Measurements from ENCODE around the gene DMD. TPM values are rescaled to one million over a fixed set of nuclear protein-coding genes. Genes with fewer than 3 reads are reported as not detected.

Gene DMD
- total RNA-seq, 6 experiments from 2014 or later, result 4.9 to 6.0 (median 5.5) TPM

DNA sequence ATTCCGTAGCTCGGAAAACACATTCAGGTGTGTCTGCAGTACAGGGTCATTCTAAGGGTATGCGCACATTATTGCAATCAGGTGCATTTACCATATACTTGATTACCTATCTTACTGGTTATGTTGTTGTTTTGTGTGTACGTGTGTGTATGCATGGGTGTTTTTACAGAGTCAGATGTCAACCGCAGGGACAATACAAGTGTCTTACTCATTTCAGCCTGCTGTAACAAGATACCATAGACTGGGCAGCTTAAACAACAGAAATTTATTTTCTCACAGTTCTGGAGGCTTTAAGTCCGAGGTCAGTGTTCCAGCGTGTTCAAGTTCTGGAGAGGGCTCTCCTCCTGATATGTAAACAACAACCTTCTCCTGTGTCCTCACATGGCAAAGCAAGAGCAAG is 316.7 kb downstream of the DMD start:
- Mint-ChIP-seq H3K27ac (no peak overlapping the region), H3K27me3 (ENCODE audit: insufficient read depth) (no peaks in the 10 kb centered on the region; the same call in 1 of the 2 replicates), H3K4me3 (no peak overlapping the region), H3K9me3 (peaks cover 3% of the 10 kb centered on the region), H3K36me3 (ENCODE audit: low read depth) (no peaks in the 10 kb centered on the region), H3K4me1 (ENCODE audit: low read depth) (no peaks in the 10 kb centered on the region)
- no peak for TF ChIP-seq CTCF (IDR thresholded peaks at IDR 0.05)
- no peak for DNase-seq

- H3K27ac Mint-ChIP-seq, result no peak overlapping the region
- TF ChIP-seq CTCF (IDR thresholded peaks at IDR 0.05), result no peak
- H3K9me3 Mint-ChIP-seq, result peaks cover 3% of the 10 kb centered on the region
- H3K4me1 Mint-ChIP-seq (ENCODE audit: low read depth), result no peaks in the 10 kb centered on the region
- no peaks in the 10 kb centered on the region; the same call in 1 of the 2 replicates for H3K27me3 Mint-ChIP-seq (ENCODE audit: insufficient read depth)
- H3K36me3 Mint-ChIP-seq (ENCODE audit: low read depth), result no peaks in the 10 kb centered on the region
- no peak overlapping the region for H3K4me3 Mint-ChIP-seq
- DNase-seq, result no peak
These were observed 317.6 kb downstream of the DMD start for GRCh38 chrX:32893751-32894150.

DNA sequence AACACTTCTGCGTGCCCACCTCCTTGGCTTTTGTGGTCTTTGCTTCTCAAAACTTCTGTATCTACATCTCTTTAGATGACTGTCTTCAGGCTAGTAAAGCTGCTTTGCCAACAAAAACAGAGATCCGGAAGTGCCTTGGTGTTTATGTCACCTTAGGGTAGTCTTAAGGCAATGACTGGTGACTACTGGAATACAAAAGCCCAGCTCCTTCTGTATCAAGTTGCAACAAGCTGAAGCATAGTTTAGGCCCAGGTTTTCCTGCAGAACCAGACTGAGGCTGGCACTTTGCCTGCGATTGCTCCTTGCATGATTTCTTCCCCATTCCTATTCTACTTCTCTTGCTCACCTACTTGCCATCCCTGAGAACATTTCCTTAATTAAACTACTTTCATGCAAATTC is 333.8 kb downstream of the DMD start:
- Mint-ChIP-seq H3K9me3 (peaks cover 25% of the 10 kb centered on the region), H3K27me3 (ENCODE audit: insufficient read depth) (no peaks in the 10 kb centered on the region), H3K4me3 (no peak overlapping the region), H3K4me1 (ENCODE audit: low read depth) (no peaks in the 10 kb centered on the region), H3K36me3 (ENCODE audit: low read depth) (no peaks in the 10 kb centered on the region), H3K27ac (no peak overlapping the region)
- TF ChIP-seq CTCF (IDR thresholded peaks at IDR 0.05), result no peak
- no peak for DNase-seq

- Mint-ChIP-seq H3K4me1 (ENCODE audit: low read depth) (no peaks in the 10 kb centered on the region), H3K27ac (no peak overlapping the region), H3K9me3 (peaks cover 31% of the 10 kb centered on the region), H3K4me3 (no peak overlapping the region), H3K27me3 (ENCODE audit: insufficient read depth) (no peaks in the 10 kb centered on the region; the same call in 1 of the 2 replicates), H3K36me3 (ENCODE audit: low read depth) (no peaks in the 10 kb centered on the region)
- no peak for DNase-seq
- TF ChIP-seq CTCF (IDR thresholded peaks at IDR 0.05), result no peak
These were observed 336.5 kb downstream of the DMD start for GRCh38 chrX:32874839-32875238.

- no peaks in the 10 kb centered on the region for H3K4me1 Mint-ChIP-seq (ENCODE audit: low read depth)
- H3K27ac Mint-ChIP-seq, result no peak overlapping the region
- no peak for TF ChIP-seq CTCF (IDR thresholded peaks at IDR 0.05)
- no peak overlapping the region for H3K4me3 Mint-ChIP-seq
- H3K36me3 Mint-ChIP-seq (ENCODE audit: low read depth), result no peaks in the 10 kb centered on the region
- H3K9me3 Mint-ChIP-seq, result peaks cover 27% of the 10 kb centered on the region
- DNase-seq, result no peak
- H3K27me3 Mint-ChIP-seq (ENCODE audit: insufficient read depth), result no peaks in the 10 kb centered on the region; the same call in 1 of the 2 replicates
These were observed 337.6 kb downstream of the DMD start for GRCh38 chrX:32873786-32874185.

- no peak for TF ChIP-seq CTCF (IDR thresholded peaks at IDR 0.05)
- peaks cover 23% of the 10 kb centered on the region for H3K9me3 Mint-ChIP-seq
- no peak for DNase-seq
- no peak overlapping the region for H3K27ac Mint-ChIP-seq
- H3K4me1 Mint-ChIP-seq (ENCODE audit: low read depth), result no peaks in the 10 kb centered on the region
- H3K36me3 Mint-ChIP-seq (ENCODE audit: low read depth), result no peaks in the 10 kb centered on the region
- H3K27me3 Mint-ChIP-seq (ENCODE audit: insufficient read depth), result no peaks in the 10 kb centered on the region; the same call in 1 of the 2 replicates
- no peak overlapping the region for H3K4me3 Mint-ChIP-seq
These were observed 339.7 kb downstream of the DMD start for GRCh38 chrX:32871636-32872035.

All from HFFc6 (cell line).